SK-N-SH (cell line): ENCODE results near the gene ZFYVE9.

ENCODE experiments used
- CTCF ChIP-seq: fragments of 200-600 bp; sonication (generic); IDR thresholded peaks from 2 replicates; pipeline ENCODE4 v1.6.1; 2017; ENCODE audit warnings: antibody characterized with exemption, mild to moderate bottlenecking, moderate library complexity
- MAX ChIP-seq: IDR thresholded peaks from 2 replicates; pipeline ENCODE4 v1.4.0; 2012; ENCODE audit warnings: low read depth
- MXI1 ChIP-seq: IDR thresholded peaks from 2 replicates; pipeline ENCODE4 v1.6.1; 2012; ENCODE audit warnings: mild to moderate bottlenecking, low read depth, low read length, improper control_type of control experiment
- POLR2AphosphoS5 ChIP-seq: IDR thresholded peaks from 2 replicates; pipeline ENCODE4 v1.6.1; 2012; ENCODE audit warnings: low read depth, low read length
- REST ChIP-seq: IDR thresholded peaks from 2 replicates; pipeline ENCODE4 v1.6.1; 2012; ENCODE audit warnings: mild to moderate bottlenecking, low read depth, low read length, moderate library complexity
- TAF1 ChIP-seq: IDR thresholded peaks from 2 replicates; pipeline ENCODE4 v1.6.1; 2012; ENCODE audit warnings: low read depth, mild to moderate bottlenecking, low read length, moderate library complexity, borderline replicate concordance
- TEAD4 ChIP-seq: IDR thresholded peaks from 2 replicates; pipeline ENCODE4 v1.4.0; 2012; ENCODE audit warnings: mild to moderate bottlenecking, borderline replicate concordance; ENCODE audit not compliant: insufficient read depth
- ZBTB33 ChIP-seq: IDR thresholded peaks from 2 replicates; pipeline ENCODE4 v1.4.0; 2012; ENCODE audit warnings: low read depth, borderline replicate concordance

- TF ChIP-seq MXI1 (no peak), TAF1 (no peak), TEAD4 (no peak), CTCF (no peak), ZBTB33 (no peak), REST (no peak), POLR2AphosphoS5 (no peak), MAX (no peak)
Measured at GRCh38 chr1:52204696-52205095, 62.8 kb downstream of the ZFYVE9 start.
